B cell (primary cell): ENCODE data around the gene MEA1. TPM values are rescaled to one million over a fixed set of nuclear protein-coding genes. Genes with fewer than 3 reads are reported as not detected.

Source experiments
- ATAC-seq: fragments of 200-7000 bp; cut with Tn5 transposase; one replicate; pipeline ENCODE4 v1.10.0; 2021; ENCODE audit warnings: low read depth, mild to moderate bottlenecking, moderate number of reproducible peaks, moderate library complexity
- CTCF ChIA-PET: fragments of 350-600 bp; sonication (Branson Sonifier 250); formaldehyde crosslinking; loops from one replicate; lab custom pipeline; 2021; ENCODE audit warnings: antibody characterized with exemption, inconsistent platforms; lab: Charles Lee
- POLR2A ChIA-PET: fragments of 350-600 bp; sonication (Branson Sonifier 250); formaldehyde crosslinking; loops from one replicate; lab custom pipeline; 2021; ENCODE audit warnings: antibody characterized with exemption; lab: Charles Lee
- DNase-seq: peaks from one replicate; pipeline ENCODE4 v3.0.0; 2013
- H2AFZ ChIP-seq: 2 replicates; pipeline ENCODE4 v1.6.1; 2012; ENCODE audit warnings: mild to moderate bottlenecking, low read depth, low read length; ENCODE audit not compliant: insufficient read depth, poor library complexity, severe bottlenecking
- H3K27ac ChIP-seq, 2 donors: 1 replicate in 1 of 2; 2 replicates in 1 of 2; pipeline ENCODE4 v1.5.1; 2012 to 2013; ENCODE audit warnings: low read length in 2 of 2, mild to moderate bottlenecking in 2 of 2, moderate library complexity in 1 of 2
- H3K27me3 ChIP-seq, 4 experiments: fragments of 200-600 bp in 1 of 4; sonication (generic) in 1 of 4; replicated peaks in 1 of 4; 1 replicate in 2 of 4; 2 replicates in 2 of 4; pipeline versions ENCODE4 v1.6.1 to v1.7.0; 2013 to 2016; ENCODE audit warnings: low read length in 3 of 4, mild to moderate bottlenecking in 2 of 4, mixed read lengths in 1 of 4, moderate library complexity in 1 of 4; ENCODE audit not compliant: insufficient read depth in 4 of 4, control insufficient read depth in 3 of 4; ENCODE audit errors: control extremely low read depth in 1 of 4
- H3K36me3 ChIP-seq, 2 experiments: replicated peaks in 1 of 2; 1 replicate in 1 of 2; 2 replicates in 1 of 2; pipeline versions ENCODE4 v1.6.1 to v1.7.1; 2013; ENCODE audit warnings: low read length in 1 of 2; ENCODE audit not compliant: insufficient read depth in 2 of 2, control insufficient read depth in 1 of 2; ENCODE audit errors: control extremely low read depth in 1 of 2, extremely low read depth in 1 of 2
- H3K4me1 ChIP-seq, 2 donors: fragments of 200-600 bp in 1 of 2; sonication (generic) in 1 of 2; 1 replicate in 1 of 2; 2 replicates in 1 of 2; pipeline versions ENCODE4 v1.5.1 to v1.6.1; 2013 to 2017; ENCODE audit warnings: low read length in 2 of 2; ENCODE audit not compliant: control insufficient read depth in 2 of 2, insufficient read depth in 2 of 2
- H3K4me2 ChIP-seq: replicated peaks from 2 replicates; pipeline ENCODE3; 2012; ENCODE audit warnings: mild to moderate bottlenecking, low read depth, low read length; ENCODE audit not compliant: poor library complexity, severe bottlenecking
- H3K4me3 ChIP-seq, 5 experiments: fragments of 200-600 bp in 1 of 5; sonication (generic) in 1 of 5; 1 replicate in 3 of 5; 2 replicates in 2 of 5; pipeline versions ENCODE4 v1.5.1 to v1.7.0; 2011 to 2016; ENCODE audit warnings: low read length in 4 of 5, mild to moderate bottlenecking in 4 of 5, low read depth in 2 of 5, control low read depth in 1 of 5, moderate library complexity in 1 of 5; ENCODE audit not compliant: insufficient read depth in 1 of 5; ENCODE audit errors: control extremely low read depth in 1 of 5, extremely low read depth in 1 of 5
- H3K79me2 ChIP-seq: fragments of 200-600 bp; sonication (generic); one replicate; pipeline ENCODE4 v1.6.0; 2016; ENCODE audit warnings: low read length; ENCODE audit not compliant: control insufficient read depth, insufficient read depth
- H3K9ac ChIP-seq: fragments of 200-600 bp; sonication (generic); 2 replicates; pipeline ENCODE4 v1.6.1; 2017; ENCODE audit warnings: mild to moderate bottlenecking, low read length, moderate library complexity
- H3K9me3 ChIP-seq, 3 donors: one replicate each; pipeline versions ENCODE4 v1.6.1 to v1.7.1; 2013; ENCODE audit warnings: low read length in 2 of 3; ENCODE audit not compliant: control insufficient read depth in 2 of 3, insufficient read depth in 1 of 3; ENCODE audit errors: control extremely low read depth in 1 of 3
- H4K20me1 ChIP-seq: 2 replicates; pipeline ENCODE4 v1.6.0; 2012; ENCODE audit warnings: mild to moderate bottlenecking, low read length; ENCODE audit not compliant: insufficient read depth, control insufficient read depth, poor library complexity, severe bottlenecking
- H3K27ac Mint-ChIP-seq: one replicate; pipeline ENCODE4 v1.8.0; 2021; ENCODE audit warnings: mixed read lengths
- H3K27me3 Mint-ChIP-seq: one replicate; pipeline ENCODE4 v1.8.0; 2021; ENCODE audit warnings: mixed read lengths
- H3K4me1 Mint-ChIP-seq: one replicate; pipeline ENCODE4 v1.8.0; 2021; ENCODE audit warnings: mixed read lengths
- H3K4me3 Mint-ChIP-seq: one replicate; pipeline ENCODE4 v1.8.0; 2021; ENCODE audit warnings: mixed read lengths
- H3K9me3 Mint-ChIP-seq: one replicate; pipeline ENCODE4 v1.8.0; 2022; ENCODE audit warnings: mixed read lengths; ENCODE audit not compliant: insufficient read depth
- EZH2 ChIP-seq: IDR thresholded peaks from 2 replicates; pipeline ENCODE4 v1.6.1; 2012; ENCODE audit warnings: borderline replicate concordance, low read depth, mild to moderate bottlenecking, moderate library complexity, low read length; ENCODE audit not compliant: insufficient read depth, poor library complexity, severe bottlenecking
- WGBS: methylation state at CpG from one replicate; pipeline ENCODE4 v1.1.5; 2013; ENCODE audit warnings: missing lambda C conversion rate; ENCODE audit not compliant: insufficient coverage; 5-methylcytosine and 5-hydroxymethylcytosine counted together
- intact Hi-C: fragments of 100-400 bp; cut with micrococcal nuclease; formaldehyde crosslinking; loops from one replicate; pipeline ENCODE4 v1.10.0; 2022
- polyA plus RNA-seq: library from polyadenylated mRNA; depleted of rRNA; stranded (reverse); fragments of >200 nt; gene quantifications from 2 replicates; pipeline ENCODE4 v1.2.3, GENCODE V29; 2012
- total RNA-seq, 2 donors: library from RNA; stranded (reverse); fragments of 120-200 nt in 1 of 2; gene quantifications; 1 replicate in 1 of 2; 2 replicates in 1 of 2; pipeline versions ENCODE4 v1.2.3 to v1.2.4, GENCODE V29; 2013 to 2022
- TF ChIP-seq, protein P1 (sequence below): fragments of 200-600 bp; IDR thresholded peaks from one replicate; pipeline ENCODE4 v1.8.0; 2022; ENCODE audit warnings: antibody characterized with exemption, mild to moderate bottlenecking

The MEA1 gene
- total and polyA plus RNA-seq, 2 donors (not counting 1 experiment from before 2014, with no cell fraction given): 35.7 to 36.7 TPM

DNA sequence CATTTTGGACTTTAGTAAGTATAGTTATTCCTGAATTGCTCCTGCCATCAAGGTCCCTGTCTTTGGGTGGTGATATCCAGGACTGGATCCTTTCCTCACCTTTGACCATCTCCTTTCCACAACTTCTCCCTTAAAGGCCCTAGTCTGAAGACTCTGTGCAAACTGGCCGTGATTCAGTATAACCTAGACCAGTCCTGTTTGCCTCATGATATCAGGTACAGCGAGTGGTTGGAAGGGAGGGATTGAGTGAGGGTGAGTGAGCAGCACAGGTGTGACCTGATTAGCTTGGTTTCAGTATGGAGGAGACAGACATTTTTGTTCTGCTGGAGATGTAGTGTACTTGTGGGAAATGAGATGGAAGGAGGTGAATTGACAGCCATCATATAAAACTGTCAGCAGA, 5.4 kb upstream of the MEA1 start:
- POLR2A ChIA-PET: no interaction called here
- H3K36me3 ChIP-seq: peaks cover 3 to 30% of the 10 kb centered on the region in 2 experiments
- H3K9ac ChIP-seq: no peak overlapping the region
- H4K20me1 ChIP-seq: peaks cover 49% of the 10 kb centered on the region
- TF ChIP-seq, protein P1, sequence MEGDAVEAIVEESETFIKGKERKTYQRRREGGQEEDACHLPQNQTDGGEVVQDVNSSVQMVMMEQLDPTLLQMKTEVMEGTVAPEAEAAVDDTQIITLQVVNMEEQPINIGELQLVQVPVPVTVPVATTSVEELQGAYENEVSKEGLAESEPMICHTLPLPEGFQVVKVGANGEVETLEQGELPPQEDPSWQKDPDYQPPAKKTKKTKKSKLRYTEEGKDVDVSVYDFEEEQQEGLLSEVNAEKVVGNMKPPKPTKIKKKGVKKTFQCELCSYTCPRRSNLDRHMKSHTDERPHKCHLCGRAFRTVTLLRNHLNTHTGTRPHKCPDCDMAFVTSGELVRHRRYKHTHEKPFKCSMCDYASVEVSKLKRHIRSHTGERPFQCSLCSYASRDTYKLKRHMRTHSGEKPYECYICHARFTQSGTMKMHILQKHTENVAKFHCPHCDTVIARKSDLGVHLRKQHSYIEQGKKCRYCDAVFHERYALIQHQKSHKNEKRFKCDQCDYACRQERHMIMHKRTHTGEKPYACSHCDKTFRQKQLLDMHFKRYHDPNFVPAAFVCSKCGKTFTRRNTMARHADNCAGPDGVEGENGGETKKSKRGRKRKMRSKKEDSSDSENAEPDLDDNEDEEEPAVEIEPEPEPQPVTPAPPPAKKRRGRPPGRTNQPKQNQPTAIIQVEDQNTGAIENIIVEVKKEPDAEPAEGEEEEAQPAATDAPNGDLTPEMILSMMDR: no peak
- no peak for TF ChIP-seq EZH2
- no peaks in the 10 kb centered on the region for H3K27me3 ChIP-seq
- H3K4me3 ChIP-seq: no peak overlapping the region
- peak overlapping the region; percentile 27 for H3K4me3 Mint-ChIP-seq
- H3K4me1 Mint-ChIP-seq: peaks cover 38% of the 10 kb centered on the region
- no peak overlapping the region for H2AFZ ChIP-seq
- intact Hi-C loops: no loop called here
- no peaks in the 10 kb centered on the region for H3K9me3 Mint-ChIP-seq
- no peak overlapping the region for H3K27ac ChIP-seq
- peaks cover 59% of the 10 kb centered on the region for H3K79me2 ChIP-seq
- H3K4me2 ChIP-seq: no peak overlapping the region
- WGBS: 100% methylated on average over 2 of the region's 2 CpGs
- DNase-seq (no peak), ATAC-seq (no peak)
- CTCF ChIA-PET: no interaction called here
- H3K27ac Mint-ChIP-seq: no peak overlapping the region
- H3K27me3 Mint-ChIP-seq: no peaks in the 10 kb centered on the region
- no peaks in the 10 kb centered on the region for H3K9me3 ChIP-seq
- peaks cover 13 to 36% of the 10 kb centered on the region in 2 donors for H3K4me1 ChIP-seq

DNA sequence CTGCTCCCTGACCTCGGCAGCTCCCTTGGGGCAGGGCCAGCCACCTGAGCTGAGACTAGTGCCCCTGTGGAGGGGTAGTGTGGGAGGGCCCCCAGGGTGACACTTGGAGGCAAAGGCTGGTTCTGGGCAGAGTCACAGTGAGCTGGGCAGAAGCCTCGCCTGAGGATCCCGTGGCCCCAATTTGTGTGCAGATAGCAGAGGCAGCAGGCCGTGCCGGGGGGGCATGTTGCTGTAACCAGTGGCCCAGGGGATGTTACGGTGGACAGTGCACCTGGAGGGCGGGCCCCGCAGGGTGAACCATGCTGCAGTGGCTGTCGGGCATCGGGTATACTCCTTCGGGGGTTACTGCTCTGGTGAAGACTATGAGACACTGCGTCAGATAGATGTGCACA, 3.2 kb upstream of the MEA1 start:
- Histone ChIP-seq H3K27me3 (no peaks in the 10 kb centered on the region), H3K4me1 (peaks cover 23 to 30% of the 10 kb centered on the region in 2 donors), H4K20me1 (peaks cover 40% of the 10 kb centered on the region), H3K27ac (no peak overlapping the region), H3K36me3 (peaks cover 3 to 34% of the 10 kb centered on the region in 2 experiments), H3K79me2 (peaks cover 58% of the 10 kb centered on the region), H2AFZ (no peak overlapping the region), H3K4me2 (no peak overlapping the region), H3K4me3 (no peak overlapping the region), H3K9me3 (no peaks in the 10 kb centered on the region), H3K9ac (no peak overlapping the region)
- Mint-ChIP-seq H3K27ac (no peak overlapping the region), H3K4me3 (no peak overlapping the region), H3K4me1 (peaks cover 54% of the 10 kb centered on the region), H3K9me3 (no peaks in the 10 kb centered on the region), H3K27me3 (no peaks in the 10 kb centered on the region)
- intact Hi-C loops: no loop called here
- CTCF ChIA-PET: no interaction called here
- no peak for TF ChIP-seq EZH2
- TF ChIP-seq, protein P1: no peak
- DNase-seq (no peak), ATAC-seq (no peak)
- 92% methylated on average over 12 of the region's 12 CpGs for WGBS
- POLR2A ChIA-PET: interaction anchor here (0.6 kb wide), 1 partner anchor 38 kb away, joined by 3 read pairs; no protein-coding TSS in a partner anchor
